Neural progenitor cell (in vitro differentiated cells): ENCODE results near the gene TECR.

Experiments used
- CTCF ChIP-seq: fragments of 200-600 bp; sonication (generic); IDR thresholded peaks from 2 replicates; pipeline ENCODE4 v1.5.1; 2017; ENCODE audit warnings: antibody characterized with exemption, mild to moderate bottlenecking
- EZH2 ChIP-seq: fragments of 200-600 bp; sonication (generic); IDR thresholded peaks from 2 replicates; pipeline ENCODE4 v1.6.1; 2017; ENCODE audit warnings: antibody characterized with exemption, mild to moderate bottlenecking, moderate library complexity
- EZH2phosphoT487 ChIP-seq: fragments of 200-600 bp; sonication (generic); IDR thresholded peaks from 2 replicates; pipeline ENCODE4 v1.6.1; 2017; ENCODE audit warnings: antibody characterized with exemption

- no peak for TF ChIP-seq CTCF
- no peak for TF ChIP-seq EZH2
- TF ChIP-seq EZH2phosphoT487 = no peak
These were observed 29.1 kb downstream of the TECR start for GRCh38 chr19:14558370-14559066.
